ENCODE measurements around the gene CPLX1.

The CPLX1 gene

DNA sequence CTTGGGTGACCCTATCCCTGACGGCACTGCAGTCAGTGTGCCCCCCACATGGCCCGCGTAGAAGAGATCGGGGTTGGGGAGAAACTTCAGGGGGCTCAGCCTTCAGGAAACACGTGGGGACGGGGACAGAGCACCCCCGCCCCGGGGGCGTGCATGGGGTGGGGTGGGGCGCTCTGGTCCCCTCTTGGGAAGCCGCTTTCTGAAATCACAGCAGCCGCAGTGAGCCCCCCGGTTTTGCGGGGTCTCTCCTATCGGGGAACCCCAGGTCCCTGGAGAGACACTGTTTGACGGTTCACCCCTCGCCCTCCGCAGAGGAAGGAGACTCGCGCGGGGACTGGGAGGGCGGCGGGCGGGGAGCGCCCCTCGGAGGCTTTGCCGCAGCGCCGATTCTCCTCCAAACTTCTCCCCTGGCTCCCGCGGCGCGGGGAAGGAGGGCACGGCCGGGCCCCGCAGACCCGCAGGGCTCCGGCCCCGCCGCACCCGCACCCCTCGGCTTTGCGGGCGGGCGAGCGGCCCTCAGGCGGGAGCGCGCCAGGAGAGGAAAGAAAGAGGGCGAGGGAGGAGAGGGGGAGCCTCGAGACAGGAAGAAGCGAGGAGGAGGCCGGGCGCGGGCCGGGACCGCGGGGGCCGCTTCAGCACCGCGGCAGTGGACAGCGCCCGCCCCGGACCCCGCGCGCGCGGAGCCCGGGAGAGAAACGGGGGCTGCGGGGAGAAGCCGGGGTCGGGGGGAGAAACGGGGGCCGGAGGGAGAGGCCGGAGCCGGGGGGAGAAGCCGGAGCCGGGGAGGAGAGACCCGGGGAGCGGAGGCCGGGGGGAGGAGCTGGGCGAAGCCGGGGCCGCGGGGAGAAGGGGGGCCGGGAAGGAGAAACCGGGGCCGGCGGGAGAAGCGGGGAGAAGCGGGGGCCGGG is 612 bp downstream of the CPLX1 start:
- Histone ChIP-seq H3K4me1 (ENCODE audit: low read depth, poor library complexity, severe bottlenecking) (no peaks in the 10 kb centered on the region), H3K9ac (no peak overlapping the region), H3K27me3 (ENCODE audit: insufficient read depth, low read depth) (no peaks in the 10 kb centered on the region), H3K4me3 (IDR thresholded peaks at IDR 0.05; ENCODE audit: insufficient read depth, low read depth, low read length) (no peak overlapping the region), H3K27ac (no peak overlapping the region), H2AFZ (ENCODE audit: low read depth) (no peak overlapping the region), H4K20me1 (ENCODE audit: insufficient read depth) (no peaks in the 10 kb centered on the region), H3K4me2 (no peak overlapping the region), H3K36me3 (ENCODE audit: insufficient read depth) (no peaks in the 10 kb centered on the region), H3K79me2 (ENCODE audit: insufficient read depth, low read depth) (no peaks in the 10 kb centered on the region)
- TF ChIP-seq, protein P1, sequence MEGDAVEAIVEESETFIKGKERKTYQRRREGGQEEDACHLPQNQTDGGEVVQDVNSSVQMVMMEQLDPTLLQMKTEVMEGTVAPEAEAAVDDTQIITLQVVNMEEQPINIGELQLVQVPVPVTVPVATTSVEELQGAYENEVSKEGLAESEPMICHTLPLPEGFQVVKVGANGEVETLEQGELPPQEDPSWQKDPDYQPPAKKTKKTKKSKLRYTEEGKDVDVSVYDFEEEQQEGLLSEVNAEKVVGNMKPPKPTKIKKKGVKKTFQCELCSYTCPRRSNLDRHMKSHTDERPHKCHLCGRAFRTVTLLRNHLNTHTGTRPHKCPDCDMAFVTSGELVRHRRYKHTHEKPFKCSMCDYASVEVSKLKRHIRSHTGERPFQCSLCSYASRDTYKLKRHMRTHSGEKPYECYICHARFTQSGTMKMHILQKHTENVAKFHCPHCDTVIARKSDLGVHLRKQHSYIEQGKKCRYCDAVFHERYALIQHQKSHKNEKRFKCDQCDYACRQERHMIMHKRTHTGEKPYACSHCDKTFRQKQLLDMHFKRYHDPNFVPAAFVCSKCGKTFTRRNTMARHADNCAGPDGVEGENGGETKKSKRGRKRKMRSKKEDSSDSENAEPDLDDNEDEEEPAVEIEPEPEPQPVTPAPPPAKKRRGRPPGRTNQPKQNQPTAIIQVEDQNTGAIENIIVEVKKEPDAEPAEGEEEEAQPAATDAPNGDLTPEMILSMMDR (conservative IDR thresholded peaks at IDR 0.05; ENCODE audit: low read depth, low read length) = no peak

GRCh38 chr4:824461-825062 is 1.4 kb downstream of the CPLX1 start:
- Histone ChIP-seq H3K27me3 (ENCODE audit: insufficient read depth, low read depth) (no peaks in the 10 kb centered on the region; the same call in 1 of the 2 replicates), H3K36me3 (ENCODE audit: insufficient read depth) (no peaks in the 10 kb centered on the region), H3K27ac (no peak overlapping the region), H3K9ac (no peak overlapping the region), H4K20me1 (ENCODE audit: insufficient read depth) (no peaks in the 10 kb centered on the region), H3K4me3 (IDR thresholded peaks at IDR 0.05; ENCODE audit: insufficient read depth, low read depth, low read length) (no peak overlapping the region), H3K4me2 (no peak overlapping the region), H2AFZ (ENCODE audit: low read depth) (no peak overlapping the region), H3K79me2 (ENCODE audit: insufficient read depth, low read depth) (no peaks in the 10 kb centered on the region), H3K4me1 (ENCODE audit: low read depth, poor library complexity, severe bottlenecking) (no peaks in the 10 kb centered on the region)
- TF ChIP-seq, protein P1 (conservative IDR thresholded peaks at IDR 0.05; ENCODE audit: low read depth, low read length) = no peak

GRCh38 chr4:823761-824460 is 2.0 kb downstream of the CPLX1 start:
- Histone ChIP-seq H3K27ac (no peak overlapping the region), H3K4me1 (ENCODE audit: low read depth, poor library complexity, severe bottlenecking) (no peaks in the 10 kb centered on the region), H3K27me3 (ENCODE audit: insufficient read depth, low read depth) (peaks cover 3% of the 10 kb centered on the region; the same call in 1 of the 2 replicates), H3K79me2 (ENCODE audit: insufficient read depth, low read depth) (no peaks in the 10 kb centered on the region), H4K20me1 (ENCODE audit: insufficient read depth) (no peaks in the 10 kb centered on the region), H3K36me3 (ENCODE audit: insufficient read depth) (no peaks in the 10 kb centered on the region), H3K4me3 (IDR thresholded peaks at IDR 0.05; ENCODE audit: insufficient read depth, low read depth, low read length) (no peak overlapping the region), H2AFZ (ENCODE audit: low read depth) (no peak overlapping the region), H3K9ac (no peak overlapping the region), H3K4me2 (no peak overlapping the region)
- TF ChIP-seq, protein P1 (conservative IDR thresholded peaks at IDR 0.05; ENCODE audit: low read depth, low read length) = no peak

GRCh38 chr4:823176-823760 is 2.7 kb downstream of the CPLX1 start:
- Histone ChIP-seq H3K36me3 (ENCODE audit: insufficient read depth) (no peaks in the 10 kb centered on the region), H3K27me3 (ENCODE audit: insufficient read depth, low read depth) (peaks cover 3% of the 10 kb centered on the region; the same call in 1 of the 2 replicates), H3K79me2 (ENCODE audit: insufficient read depth, low read depth) (no peaks in the 10 kb centered on the region), H3K4me2 (no peak overlapping the region), H3K9ac (no peak overlapping the region), H2AFZ (ENCODE audit: low read depth) (no peak overlapping the region), H3K4me1 (ENCODE audit: low read depth, poor library complexity, severe bottlenecking) (no peaks in the 10 kb centered on the region), H3K27ac (no peak overlapping the region), H3K4me3 (IDR thresholded peaks at IDR 0.05; ENCODE audit: insufficient read depth, low read depth, low read length) (no peak overlapping the region), H4K20me1 (ENCODE audit: insufficient read depth) (no peaks in the 10 kb centered on the region)
- TF ChIP-seq, protein P1 (conservative IDR thresholded peaks at IDR 0.05; ENCODE audit: low read depth, low read length) = no peak
